Breast epithelium (tissue), 4 donors: ENCODE results near the gene INS. TPM values are rescaled to one million over a fixed set of nuclear protein-coding genes. Genes with fewer than 3 reads are reported as not detected.

Experiments used
- DNase-seq, 2 donors: peaks; one replicate each; pipeline ENCODE4 v3.0.0-alpha.2; 2019; ENCODE audit warnings: low spot score in 2 of 2
- H3K27ac ChIP-seq, 2 donors: fragments of 200-600 bp; sonication (generic) in 1 of 2; one replicate each; pipeline ENCODE4 v1.5.1; 2016 to 2019; ENCODE audit warnings: mild to moderate bottlenecking in 1 of 2
- H3K27me3 ChIP-seq, 2 donors: fragments of 200-600 bp; sonication (generic) in 1 of 2; one replicate each; pipeline versions ENCODE4 v1.5.1 to v1.6.0; 2017 to 2019; ENCODE audit warnings: control low read depth in 1 of 2, mild to moderate bottlenecking in 1 of 2
- H3K36me3 ChIP-seq: fragments of 200-600 bp; one replicate; pipeline ENCODE4 v1.5.1; 2019
- H3K4me1 ChIP-seq, 2 donors: fragments of 200-600 bp; sonication (generic); one replicate each; pipeline ENCODE4 v1.5.1; 2016 to 2019; ENCODE audit warnings: control low read depth in 1 of 2
- H3K4me3 ChIP-seq, 3 donors: fragments of 200-600 bp; sonication (generic); 1 replicate in 2 of 3; 2 replicates in 1 of 3; pipeline ENCODE4 v1.5.1; 2016 to 2019; ENCODE audit warnings: mild to moderate bottlenecking in 3 of 3, moderate library complexity in 2 of 3
- H3K9me3 ChIP-seq, 2 donors: fragments of 200-600 bp; sonication (generic) in 1 of 2; one replicate each; pipeline ENCODE4 v1.5.1; 2016 to 2019; ENCODE audit warnings: control low read depth in 1 of 2
- POLR2A ChIP-seq: fragments of 450-650 bp; IDR thresholded peaks from one replicate; pipeline ENCODE4 v1.6.1; 2016; ENCODE audit warnings: antibody characterized with exemption, mild to moderate bottlenecking, moderate library complexity
- POLR2AphosphoS5 ChIP-seq, 3 donors: sonication (generic); formaldehyde crosslinking; IDR thresholded peaks; one replicate each; pipeline ENCODE4 v1.6.1; 2017; ENCODE audit warnings: antibody characterized with exemption in 3 of 3
- intact Hi-C: fragments of 100-400 bp; cut with DNase I; formaldehyde crosslinking; loops from one replicate; pipeline ENCODE4 v1.15.1; 2023; ENCODE audit warnings: low total_unique reads
- total RNA-seq, 3 donors: library from RNA; depleted of rRNA; stranded (reverse); fragments of >200 nt; gene quantifications; one replicate each; pipeline ENCODE4 v1.1.0, GENCODE V29; 2016
- TF ChIP-seq, protein P1 (sequence below), 3 donors: fragments of 450-650 bp; IDR thresholded peaks; one replicate each; pipeline ENCODE4 v1.5.1; 2016 to 2017; ENCODE audit warnings: antibody characterized with exemption in 3 of 3, mild to moderate bottlenecking in 3 of 3, moderate library complexity in 3 of 3

INS gene
- total RNA-seq, 3 donors from 2014 or later: not detected

GRCh38 chr11:2138068-2138430 lies 23.0 kb downstream of the INS start:
- Histone ChIP-seq H3K4me1 (peaks cover 8 to 12% of the 10 kb centered on the region in 2 donors), H3K27ac (peak overlapping the region in 1 of 2 donors; percentile 81), H3K27me3 (peaks cover 15 to 91% of the 10 kb centered on the region in 2 donors), H3K4me3 (peak overlapping the region; percentile 32 to 73 (median 46)), H3K36me3 (no peaks in the 10 kb centered on the region), H3K9me3 (no peaks in the 10 kb centered on the region)
- intact Hi-C loops: no loop called here
- DNase-seq: no peak
- TF ChIP-seq, protein P1, sequence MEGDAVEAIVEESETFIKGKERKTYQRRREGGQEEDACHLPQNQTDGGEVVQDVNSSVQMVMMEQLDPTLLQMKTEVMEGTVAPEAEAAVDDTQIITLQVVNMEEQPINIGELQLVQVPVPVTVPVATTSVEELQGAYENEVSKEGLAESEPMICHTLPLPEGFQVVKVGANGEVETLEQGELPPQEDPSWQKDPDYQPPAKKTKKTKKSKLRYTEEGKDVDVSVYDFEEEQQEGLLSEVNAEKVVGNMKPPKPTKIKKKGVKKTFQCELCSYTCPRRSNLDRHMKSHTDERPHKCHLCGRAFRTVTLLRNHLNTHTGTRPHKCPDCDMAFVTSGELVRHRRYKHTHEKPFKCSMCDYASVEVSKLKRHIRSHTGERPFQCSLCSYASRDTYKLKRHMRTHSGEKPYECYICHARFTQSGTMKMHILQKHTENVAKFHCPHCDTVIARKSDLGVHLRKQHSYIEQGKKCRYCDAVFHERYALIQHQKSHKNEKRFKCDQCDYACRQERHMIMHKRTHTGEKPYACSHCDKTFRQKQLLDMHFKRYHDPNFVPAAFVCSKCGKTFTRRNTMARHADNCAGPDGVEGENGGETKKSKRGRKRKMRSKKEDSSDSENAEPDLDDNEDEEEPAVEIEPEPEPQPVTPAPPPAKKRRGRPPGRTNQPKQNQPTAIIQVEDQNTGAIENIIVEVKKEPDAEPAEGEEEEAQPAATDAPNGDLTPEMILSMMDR (IDR thresholded peaks at IDR 0.05): no peak
- TF ChIP-seq POLR2A (no peak), POLR2AphosphoS5 (IDR thresholded peaks at IDR 0.05) (no peak)

- Histone ChIP-seq H3K9me3 (no peaks in the 10 kb centered on the region), H3K27me3 (peaks cover 15 to 89% of the 10 kb centered on the region in 2 donors), H3K27ac (peak overlapping the region in 1 of 2 donors; percentile 81), H3K4me3 (peak overlapping the region; percentile 32 to 73 (median 46)), H3K4me1 (peaks cover 8 to 12% of the 10 kb centered on the region in 2 donors), H3K36me3 (no peaks in the 10 kb centered on the region)
- intact Hi-C loops: no loop called here
- peak in 1 of 2 donors; percentile 37 for DNase-seq
- TF ChIP-seq POLR2AphosphoS5 (IDR thresholded peaks at IDR 0.05): no peak
Observed at GRCh38 chr11:2137202-2138067, 23.6 kb downstream of the INS start.

- peaks cover 15 to 87% of the 10 kb centered on the region in 2 donors for H3K27me3 ChIP-seq
- intact Hi-C loops: no loop called here
- TF ChIP-seq, protein P1 (IDR thresholded peaks at IDR 0.05): no peak
- no peak for TF ChIP-seq POLR2A
- TF ChIP-seq POLR2AphosphoS5 (IDR thresholded peaks at IDR 0.05): no peak
- H3K4me1 ChIP-seq: peaks cover 8 to 12% of the 10 kb centered on the region in 2 donors
- no peak for DNase-seq
- H3K27ac ChIP-seq: no peak overlapping the region
- no peaks in the 10 kb centered on the region for H3K9me3 ChIP-seq
- H3K36me3 ChIP-seq: no peaks in the 10 kb centered on the region
- peak overlapping the region in 2 of 3 donors; percentile 46 to 73 for H3K4me3 ChIP-seq
Observed at GRCh38 chr11:2136952-2137201, 24.1 kb downstream of the INS start.

DNA sequence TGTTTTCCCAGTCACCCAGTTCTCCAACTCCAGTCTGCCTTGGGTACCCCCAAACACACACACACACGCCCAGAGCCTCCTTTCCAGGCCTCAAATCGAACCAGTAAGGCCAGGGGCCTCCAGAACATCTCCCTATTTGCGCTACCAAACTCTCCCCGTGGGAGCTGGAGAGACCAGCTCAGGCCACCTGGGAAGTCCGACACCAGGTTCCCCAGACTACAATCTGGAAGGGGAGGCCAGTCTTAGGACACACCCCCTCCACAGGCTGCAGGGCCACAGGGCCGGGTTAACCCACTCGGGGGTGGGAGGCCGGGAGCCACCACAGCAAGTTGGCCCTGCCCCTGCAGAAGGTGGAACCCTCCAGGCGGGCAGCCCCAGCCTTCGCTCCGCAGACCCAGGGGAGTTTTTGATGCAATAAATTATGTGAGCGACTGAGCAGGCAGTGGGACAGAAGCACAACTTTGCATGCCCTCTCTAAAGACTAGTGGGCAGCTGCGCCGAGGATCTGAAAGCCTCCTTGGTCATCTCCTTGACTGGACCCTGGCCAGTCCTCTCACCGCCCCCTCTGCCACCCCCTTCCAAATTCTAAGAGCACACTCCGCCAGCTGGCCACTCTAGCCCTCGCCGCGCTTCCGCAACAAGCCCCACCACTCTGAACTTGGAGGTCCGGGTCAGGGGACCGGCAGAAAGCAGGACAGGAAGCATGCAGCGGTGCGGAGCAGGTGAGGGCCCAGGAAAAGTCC lies 24.6 kb downstream of the INS start:
- Histone ChIP-seq H3K36me3 (no peaks in the 10 kb centered on the region), H3K4me1 (peaks cover 8 to 12% of the 10 kb centered on the region in 2 donors), H3K4me3 (peak overlapping the region in 2 of 3 donors; percentile 46 to 73), H3K9me3 (no peaks in the 10 kb centered on the region), H3K27me3 (peaks cover 15 to 83% of the 10 kb centered on the region in 2 donors), H3K27ac (no peak overlapping the region)
- TF ChIP-seq POLR2AphosphoS5 (IDR thresholded peaks at IDR 0.05) (no peak), POLR2A (no peak)
- TF ChIP-seq, protein P1 (IDR thresholded peaks at IDR 0.05): no peak
- intact Hi-C loops: no loop called here
- DNase-seq: no peak

GRCh38 chr11:2135648-2136201 lies 25.3 kb downstream of the INS start:
- Histone ChIP-seq H3K36me3 (no peaks in the 10 kb centered on the region), H3K4me3 (peak overlapping the region in 2 of 3 donors; percentile 46 to 73), H3K27me3 (peaks cover 15 to 83% of the 10 kb centered on the region in 2 donors), H3K4me1 (peaks cover 8 to 11% of the 10 kb centered on the region in 2 donors), H3K27ac (no peak overlapping the region), H3K9me3 (no peaks in the 10 kb centered on the region)
- no peak for DNase-seq
- intact Hi-C loops: no loop called here
- TF ChIP-seq, protein P1 (IDR thresholded peaks at IDR 0.05): no peak
- TF ChIP-seq POLR2AphosphoS5 (IDR thresholded peaks at IDR 0.05) (no peak), POLR2A (no peak)
